GM12872 (cell line): Measurements from ENCODE around the gene MOB3B.

Source experiments
- TF ChIP-seq, protein P1 (sequence below): IDR thresholded peaks from 3 replicates; pipeline ENCODE4 v1.5.1; 2011; ENCODE audit warnings: low read depth, mild to moderate bottlenecking, low read length, moderate library complexity; ENCODE audit not compliant: insufficient read depth

The MOB3B gene

DNA sequence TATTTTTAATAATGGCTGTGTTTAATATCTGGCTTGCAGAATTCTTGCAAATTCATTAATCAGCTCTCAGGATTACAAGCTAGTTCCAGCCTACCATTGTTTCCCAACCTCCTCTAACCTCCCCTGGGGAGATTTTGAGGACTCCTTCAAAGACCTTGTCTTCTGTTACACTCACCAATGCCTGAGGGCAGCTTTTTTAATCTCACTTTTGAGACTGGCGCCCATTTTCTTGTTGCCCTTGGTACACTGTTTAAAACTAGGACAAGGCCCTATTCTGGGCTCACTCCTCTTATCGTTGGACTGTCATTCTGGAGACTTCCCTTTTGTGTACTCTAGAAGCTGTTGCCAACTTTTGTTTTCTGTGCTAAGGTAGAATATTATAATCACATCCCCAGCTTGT is 219.0 kb downstream of the MOB3B start:
- TF ChIP-seq, protein P1, sequence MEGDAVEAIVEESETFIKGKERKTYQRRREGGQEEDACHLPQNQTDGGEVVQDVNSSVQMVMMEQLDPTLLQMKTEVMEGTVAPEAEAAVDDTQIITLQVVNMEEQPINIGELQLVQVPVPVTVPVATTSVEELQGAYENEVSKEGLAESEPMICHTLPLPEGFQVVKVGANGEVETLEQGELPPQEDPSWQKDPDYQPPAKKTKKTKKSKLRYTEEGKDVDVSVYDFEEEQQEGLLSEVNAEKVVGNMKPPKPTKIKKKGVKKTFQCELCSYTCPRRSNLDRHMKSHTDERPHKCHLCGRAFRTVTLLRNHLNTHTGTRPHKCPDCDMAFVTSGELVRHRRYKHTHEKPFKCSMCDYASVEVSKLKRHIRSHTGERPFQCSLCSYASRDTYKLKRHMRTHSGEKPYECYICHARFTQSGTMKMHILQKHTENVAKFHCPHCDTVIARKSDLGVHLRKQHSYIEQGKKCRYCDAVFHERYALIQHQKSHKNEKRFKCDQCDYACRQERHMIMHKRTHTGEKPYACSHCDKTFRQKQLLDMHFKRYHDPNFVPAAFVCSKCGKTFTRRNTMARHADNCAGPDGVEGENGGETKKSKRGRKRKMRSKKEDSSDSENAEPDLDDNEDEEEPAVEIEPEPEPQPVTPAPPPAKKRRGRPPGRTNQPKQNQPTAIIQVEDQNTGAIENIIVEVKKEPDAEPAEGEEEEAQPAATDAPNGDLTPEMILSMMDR = no peak

DNA sequence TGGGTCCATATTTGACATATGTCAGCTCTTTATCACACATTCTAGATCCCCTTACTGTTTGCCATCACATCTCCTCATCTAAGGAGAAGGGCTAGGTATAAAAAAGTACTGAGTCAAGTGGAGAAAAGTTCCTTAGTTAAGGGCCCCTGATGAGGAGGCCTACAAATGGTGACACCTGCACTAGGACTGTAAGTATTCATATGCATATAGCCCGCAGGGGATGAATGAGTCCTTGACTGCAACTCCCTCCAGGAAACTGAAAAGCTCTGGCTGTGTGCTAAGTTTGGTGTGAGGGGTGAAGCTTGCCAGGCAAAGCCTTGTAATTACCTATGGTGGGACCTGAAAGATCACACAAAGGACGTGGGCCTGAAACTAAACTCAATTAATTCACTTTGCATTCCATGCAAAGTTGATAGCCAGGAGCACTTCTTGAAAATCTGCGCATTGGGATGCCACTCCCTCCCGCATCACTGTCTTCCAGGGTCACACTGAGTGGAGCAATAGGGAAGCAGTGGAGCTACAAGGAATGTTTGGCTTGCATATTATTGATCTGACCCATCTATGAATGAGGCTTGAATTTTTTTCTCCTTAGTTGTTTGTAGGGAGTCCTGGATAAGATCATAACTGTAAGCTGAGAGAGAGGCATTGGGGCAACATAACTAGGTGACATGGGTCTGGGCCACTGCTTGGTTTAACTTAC is 220.8 kb downstream of the MOB3B start:
- TF ChIP-seq, protein P1 = no peak

DNA sequence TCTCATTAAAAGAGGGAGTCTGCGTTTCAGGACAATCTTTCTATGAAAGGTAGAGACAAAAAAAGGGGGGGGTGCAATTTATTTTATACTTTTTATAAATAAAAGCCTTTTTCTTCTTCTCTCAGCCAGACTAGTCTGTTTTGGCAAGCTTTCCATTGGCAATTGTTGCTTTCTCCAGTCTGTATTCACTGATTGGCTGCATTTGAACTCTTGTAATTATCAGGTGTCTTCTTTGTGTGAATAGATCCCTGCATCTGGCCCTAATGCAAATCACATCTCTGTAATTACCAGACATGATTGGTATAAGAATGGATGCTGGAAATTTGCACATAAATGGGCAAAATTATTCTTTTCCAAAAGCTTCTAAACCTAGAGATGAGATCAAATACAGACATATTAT is 225.1 kb downstream of the MOB3B start:
- TF ChIP-seq, protein P1 = no peak

DNA sequence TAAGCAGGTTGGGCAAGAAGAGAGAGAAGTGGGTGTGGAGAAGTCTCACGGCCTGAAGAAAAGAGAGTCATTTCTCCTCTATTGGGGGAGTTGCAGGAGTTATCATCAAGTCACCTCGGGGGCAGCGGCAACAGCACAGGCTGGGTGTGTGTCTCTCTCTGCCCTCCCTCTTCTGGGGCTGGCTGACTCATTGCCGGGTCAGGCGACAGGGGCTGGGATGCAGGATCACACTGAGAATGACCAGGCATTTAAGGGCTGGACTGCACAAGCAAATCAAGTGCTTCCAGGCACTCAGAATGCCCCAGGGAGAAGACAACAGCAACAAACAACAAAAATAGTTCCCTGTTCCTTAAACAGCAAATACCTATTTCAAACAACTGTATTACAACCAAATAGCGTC is 226.4 kb downstream of the MOB3B start:
- TF ChIP-seq, protein P1 = no peak

DNA sequence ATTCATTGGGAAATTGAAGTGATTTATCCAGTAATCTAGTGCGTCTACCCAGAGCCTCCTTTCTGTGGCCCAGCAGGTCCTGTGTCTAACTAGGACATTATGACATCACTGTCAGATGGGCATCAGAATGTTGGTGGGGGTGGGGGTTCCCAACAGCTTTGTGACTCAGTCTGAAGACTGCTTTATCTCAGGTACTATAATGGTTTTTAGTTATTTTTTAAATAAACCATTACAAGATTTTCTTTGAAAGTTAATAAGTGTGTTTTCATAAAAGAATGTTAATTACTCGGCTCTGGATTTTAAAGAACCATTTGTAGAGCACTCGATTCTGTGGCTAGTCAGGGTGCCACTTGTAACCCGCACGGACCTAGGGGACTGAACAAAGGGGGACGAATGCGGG is 232.6 kb downstream of the MOB3B start, which contains the start of gene EQTN:
TSS of gene EQTN (minus strand) at position 101 of the 400 bp plus-strand sequence. CDS start at position 6, 95 bp downstream.
- TF ChIP-seq, protein P1 = no peak

DNA sequence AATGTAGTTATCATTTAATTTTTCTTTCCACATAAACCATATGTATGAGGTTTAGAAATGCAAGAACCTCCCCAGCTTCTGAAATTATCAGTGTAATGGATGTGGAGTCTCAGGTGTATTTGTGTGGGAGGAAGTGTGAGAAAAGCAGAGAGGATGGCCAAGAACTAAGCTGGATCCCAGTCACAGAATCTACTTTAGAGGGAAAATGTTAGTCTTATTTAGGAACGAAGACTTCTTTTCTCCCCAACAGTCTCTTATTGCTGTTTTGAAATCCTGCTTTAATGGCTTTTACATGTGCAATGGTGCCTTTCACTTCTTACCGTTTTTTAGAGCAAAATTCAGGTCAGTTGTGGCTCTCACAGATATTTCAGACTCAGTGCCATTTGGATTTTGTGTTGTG is 235.6 kb downstream of the MOB3B start:
- TF ChIP-seq, protein P1 = no peak

DNA sequence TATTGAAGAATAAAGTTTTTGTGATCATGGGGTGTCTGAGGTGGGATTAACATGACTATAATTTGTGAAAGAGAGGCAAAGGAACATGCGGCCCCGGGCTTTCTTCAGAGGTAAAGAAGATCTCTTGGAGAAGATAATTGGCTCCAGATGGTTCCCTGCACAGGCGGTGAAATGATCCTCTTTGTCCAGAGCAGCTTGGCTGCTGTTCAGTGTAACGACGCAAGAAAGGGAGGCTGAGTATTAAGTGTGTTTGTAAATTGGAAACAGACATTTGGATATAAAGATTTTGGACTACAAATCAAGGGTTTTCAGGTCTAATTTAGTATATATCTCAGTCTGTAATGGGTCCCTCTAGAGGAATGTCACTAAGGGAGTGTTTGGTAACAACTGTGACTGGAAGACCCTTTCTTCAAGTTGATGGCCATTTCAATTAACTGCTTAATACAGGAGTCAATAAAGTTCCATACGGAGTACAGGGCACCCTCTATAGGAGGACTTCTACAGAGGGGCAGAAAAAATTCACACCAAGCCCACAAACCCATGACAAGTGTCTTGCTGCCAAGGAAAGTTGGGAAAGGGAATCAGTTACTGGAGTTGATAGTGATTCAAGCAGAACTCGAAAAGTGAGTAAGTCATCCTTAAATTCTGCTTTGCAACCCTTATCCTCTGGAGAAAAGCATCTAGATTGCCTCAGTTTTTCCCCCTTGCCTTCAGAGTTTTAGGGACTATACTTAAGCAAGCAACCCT is 236.8 kb downstream of the MOB3B start:
- TF ChIP-seq, protein P1 = no peak
